ENCODE data around the gene MGST2.
"Not testable (repeated sequence)": the region's sequence is repeated elsewhere in the genome, so short reads cannot be mapped to it uniquely, and the experiment has no call there.

The MGST2 gene

DNA sequence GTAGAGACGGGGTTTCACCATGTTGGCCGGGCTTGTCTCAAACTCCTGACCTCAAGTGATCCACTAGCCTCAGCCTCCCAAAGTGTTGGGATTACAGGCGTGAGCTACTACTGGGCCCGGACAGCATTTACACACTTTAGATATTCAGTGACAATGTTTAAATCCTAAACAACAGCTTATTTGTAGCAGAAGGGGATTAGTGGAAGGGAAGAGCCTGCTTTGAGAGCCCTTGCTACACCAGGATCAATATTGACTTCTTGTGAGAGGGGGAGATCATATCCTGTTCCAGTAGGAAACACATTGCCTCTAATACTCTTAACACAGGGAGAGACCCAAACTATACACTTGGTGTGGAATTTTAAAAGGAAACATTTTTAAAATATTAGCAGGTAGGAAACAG lies 7.1 kb downstream of the MGST2 start:
- no peak for DNase-seq

DNA sequence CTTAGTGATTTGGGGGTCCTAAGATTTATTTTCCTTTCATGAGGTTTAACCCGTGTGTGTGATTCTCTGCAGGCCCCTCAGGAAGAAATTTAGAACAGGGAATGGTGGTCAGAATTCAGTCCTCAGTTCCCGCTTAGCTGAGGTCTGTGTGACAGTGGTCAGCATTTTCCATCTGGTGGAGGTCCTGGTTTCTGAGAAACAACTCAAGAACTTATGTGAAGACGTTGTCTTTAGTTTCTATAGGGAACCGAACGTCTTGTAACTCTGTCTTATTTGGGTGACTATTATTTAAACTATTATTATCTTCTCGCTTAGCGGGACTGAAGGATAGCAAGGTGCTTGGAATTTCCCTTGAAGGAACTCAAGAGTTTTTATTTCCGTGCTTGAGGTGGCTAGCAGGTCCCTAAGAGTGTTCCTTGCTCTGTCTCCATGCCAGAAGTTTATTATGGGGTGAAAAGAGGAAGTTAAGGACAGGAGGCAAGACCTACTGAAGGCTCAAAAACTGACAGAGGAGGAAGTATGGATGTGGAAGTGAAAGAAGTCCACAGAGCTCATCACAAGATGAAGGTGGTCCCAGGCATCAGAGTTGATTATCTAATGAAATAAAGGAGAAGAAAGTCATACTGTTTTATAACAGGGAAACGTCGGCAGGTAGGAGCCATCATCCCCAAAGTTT lies 9.4 kb downstream of the MGST2 start:
- no peak for DNase-seq

DNA sequence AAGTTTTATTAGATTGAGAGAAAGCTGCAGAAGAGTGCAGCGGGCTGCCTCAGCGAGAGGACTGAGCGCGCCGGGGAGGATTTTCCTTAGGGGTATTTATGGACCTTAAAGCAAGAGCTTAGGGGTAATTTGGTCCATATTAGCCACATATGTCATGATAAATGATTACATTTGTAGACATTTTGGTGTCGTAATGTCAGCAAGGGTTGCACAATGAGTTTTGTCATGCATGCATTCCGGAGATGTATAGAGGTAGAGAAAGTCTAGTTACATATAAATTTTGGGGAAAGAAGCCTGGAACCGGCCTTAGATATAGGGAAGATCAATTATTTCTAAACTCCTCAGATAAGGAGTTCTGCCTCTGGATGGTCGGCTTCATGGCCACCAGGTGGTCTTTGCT lies 10.0 kb downstream of the MGST2 start:
- no peak for DNase-seq

DNA sequence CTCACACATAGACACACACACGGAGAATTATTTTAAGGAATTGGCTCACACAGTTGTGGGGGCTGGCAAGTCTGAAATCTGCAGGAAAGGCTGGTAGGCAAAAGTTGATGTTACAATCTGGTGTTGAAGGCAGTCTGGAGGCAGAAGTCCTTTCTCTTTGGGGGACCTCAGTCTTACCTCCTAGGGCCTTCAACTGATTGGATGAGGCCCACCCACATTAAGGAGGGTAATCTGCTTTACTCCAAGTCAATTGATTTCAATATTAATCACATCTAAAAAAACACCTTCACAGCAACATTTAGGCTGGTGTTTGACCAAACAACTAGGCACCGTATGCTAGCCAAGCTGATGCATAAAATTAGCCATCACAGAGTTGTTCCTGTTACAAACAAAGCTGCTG lies 10.7 kb downstream of the MGST2 start:
- no peak for DNase-seq

DNA sequence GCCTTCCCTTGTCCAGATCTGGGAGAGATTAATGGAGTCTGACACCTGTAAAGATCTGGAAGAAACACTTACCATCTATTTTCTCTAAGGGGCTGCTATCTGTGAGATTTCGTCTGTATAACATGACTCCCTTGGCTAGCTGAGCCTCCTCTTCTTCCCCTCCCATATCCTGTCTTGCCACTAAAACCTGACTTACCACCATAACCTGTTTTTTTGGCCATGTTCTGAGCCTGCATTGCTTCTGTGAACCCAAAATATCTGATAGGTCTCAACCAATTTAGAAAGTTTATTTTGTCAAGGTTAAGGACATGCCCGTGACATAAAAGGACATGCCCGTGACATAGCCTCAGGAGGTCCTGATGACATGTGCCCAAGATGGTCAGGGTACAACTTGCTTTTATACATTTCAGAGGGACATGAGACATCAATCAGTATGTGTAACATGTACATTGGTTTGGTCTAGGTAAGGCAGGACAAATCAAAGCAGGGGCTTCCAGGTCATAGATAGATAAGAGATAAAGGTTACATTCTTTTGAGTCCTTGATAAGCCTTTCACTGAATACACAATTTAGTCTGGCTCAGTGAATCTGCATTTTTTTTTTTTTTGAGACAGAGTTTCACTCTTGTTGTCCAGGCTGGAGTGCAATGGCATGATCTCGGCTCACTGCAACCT lies 11.4 kb downstream of the MGST2 start:
- DNase-seq: no peak

DNA sequence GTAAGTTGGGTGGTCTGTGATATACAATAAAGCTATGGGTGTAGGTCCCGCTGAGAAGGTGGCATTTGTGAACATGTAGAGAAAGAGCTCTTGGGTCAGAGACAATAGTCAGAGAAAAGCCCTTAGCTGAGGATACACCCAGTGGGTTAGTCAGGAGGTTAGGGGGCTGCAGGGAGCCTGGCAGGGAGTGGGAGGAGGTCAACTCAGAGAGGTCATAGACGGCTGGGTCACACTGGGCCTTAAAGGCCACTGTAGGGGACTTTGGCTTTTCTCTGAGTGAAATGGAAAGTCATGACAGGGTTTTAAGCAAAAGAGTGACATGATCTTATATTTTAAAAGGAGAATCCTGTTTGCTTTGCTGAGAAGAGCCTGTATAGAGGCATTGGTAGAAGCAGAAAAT lies 16.7 kb downstream of the MGST2 start:
- DNase-seq: no peak

DNA sequence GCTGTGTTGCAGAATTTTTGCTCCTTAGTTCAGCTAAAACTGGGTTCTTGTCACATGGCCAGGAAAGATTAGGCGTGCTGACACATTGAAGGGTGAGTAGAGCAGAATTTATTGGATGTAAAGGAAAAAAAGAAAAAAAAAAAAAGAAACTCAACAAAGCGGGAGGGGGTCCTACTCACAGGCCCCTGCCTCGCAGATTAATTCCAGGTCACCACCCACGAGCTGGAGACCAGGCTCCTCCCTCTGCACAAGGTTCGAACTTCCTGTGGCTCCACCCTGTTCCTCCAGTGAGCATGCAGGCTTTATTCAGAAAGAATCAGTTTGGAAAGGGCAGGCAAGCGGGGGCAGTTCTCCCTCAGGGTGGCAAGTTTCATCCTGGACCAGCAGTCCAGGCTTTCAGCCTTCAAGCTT lies 17.1 kb downstream of the MGST2 start:
- no peak for DNase-seq

DNA sequence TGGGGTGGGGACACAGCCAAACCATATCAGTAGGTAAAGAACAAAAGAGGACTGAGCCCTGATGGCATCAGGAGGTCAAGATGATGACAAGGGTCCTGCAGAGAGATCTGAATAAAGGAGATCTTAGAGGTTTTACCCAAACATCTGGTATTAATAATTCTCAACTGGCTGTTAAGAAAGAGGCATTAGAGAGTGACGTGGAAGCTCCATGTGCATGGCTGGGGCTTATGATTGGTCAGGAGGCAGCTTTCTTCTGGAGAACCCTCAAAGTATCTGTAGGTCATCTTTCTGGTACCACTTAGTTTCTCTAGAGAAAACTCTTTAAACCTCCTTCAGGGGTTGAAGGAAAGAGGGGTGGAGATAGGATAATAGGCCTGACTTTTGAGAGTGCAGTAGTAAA lies 18.7 kb downstream of the MGST2 start:
- no peak for DNase-seq

DNA sequence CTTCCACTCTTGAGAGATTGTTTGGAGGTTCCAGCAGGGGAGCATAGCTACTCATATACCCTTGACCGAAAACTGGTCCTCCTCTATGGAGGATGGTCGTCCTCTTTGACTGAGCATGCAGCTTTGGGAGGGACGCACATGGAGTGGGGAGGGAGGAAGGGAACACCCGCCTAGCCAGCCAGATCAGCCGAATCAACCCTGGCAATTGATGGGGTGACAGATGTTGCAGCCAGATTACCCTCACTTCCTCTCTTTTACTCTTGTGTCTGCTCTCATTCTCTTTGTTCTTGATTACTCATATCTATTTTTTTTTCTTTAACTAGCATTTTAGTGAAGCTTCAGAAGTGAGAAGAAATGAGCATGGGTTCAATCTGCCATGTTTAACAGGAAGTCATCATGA lies 19.6 kb downstream of the MGST2 start:
- DNase-seq: no peak

DNA sequence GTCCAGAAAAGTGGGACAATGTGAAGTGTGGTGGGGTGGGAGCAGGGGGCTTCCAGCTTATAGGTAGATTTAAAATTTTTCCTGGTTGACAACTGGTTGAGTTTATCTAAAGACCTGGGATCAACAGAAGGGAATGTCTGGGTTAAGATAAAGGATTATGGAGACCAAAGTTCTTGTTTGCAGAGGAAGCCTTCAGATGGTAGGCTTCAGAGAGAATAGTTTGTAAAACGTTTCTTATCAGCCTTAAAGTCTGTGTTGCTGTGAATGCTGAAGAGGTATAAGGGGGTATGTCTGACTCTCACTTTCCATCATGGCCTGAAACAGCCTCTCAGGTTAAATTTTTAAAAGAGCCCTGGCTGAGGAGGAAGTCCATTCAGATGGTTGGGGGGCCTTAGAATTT lies 20.5 kb downstream of the MGST2 start:
- DNase-seq: no peak

DNA sequence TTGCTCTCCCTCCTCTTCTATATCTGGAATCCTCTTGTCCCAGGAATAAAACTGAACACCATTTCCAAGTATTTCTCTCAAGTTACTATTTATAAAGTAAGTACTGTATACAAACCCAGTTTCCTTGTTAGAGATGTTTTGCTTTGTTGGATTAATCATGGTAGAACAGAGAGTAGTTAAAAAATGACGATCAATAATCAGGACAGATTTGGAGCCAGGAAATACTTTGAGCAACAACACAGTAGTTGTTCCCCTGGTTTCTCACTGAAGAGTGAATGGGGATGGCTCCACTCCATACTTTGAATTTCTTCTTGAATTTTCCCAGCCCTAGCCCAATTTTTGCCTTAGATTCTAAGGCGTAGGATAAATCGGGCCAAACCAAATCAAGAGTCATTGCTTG lies 21.4 kb downstream of the MGST2 start:
- DNase-seq: no peak

DNA sequence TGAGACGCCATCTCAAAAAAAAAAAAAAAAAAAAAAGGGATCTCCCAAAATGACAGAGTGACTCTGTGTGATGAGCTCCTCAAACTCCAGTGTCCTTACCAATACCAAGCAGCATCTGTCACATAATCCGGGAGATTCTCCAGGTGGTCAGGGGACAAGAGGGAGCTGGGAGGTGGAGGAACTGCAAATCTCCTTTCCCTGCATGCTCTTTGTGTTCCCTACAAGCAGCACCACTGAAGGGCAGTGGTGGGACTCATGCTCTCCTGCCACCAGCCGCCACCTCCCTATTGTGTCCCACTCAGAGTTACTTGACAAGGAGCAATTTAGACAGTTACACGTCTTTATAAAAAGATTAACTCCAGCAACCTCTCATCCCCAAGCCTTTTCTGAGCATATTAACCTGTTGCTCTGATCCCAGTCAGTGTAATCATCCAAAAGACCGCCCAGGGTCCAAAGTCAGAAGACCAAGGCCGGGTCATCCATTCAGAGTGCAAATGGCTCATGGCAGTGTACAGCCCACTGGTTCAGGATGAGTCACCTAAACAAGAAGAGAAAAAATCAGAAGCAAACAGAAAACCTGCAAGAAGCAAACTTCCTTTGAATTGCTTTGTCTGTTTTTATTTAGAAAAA lies 23.6 kb downstream of the MGST2 start:
- no peak for DNase-seq

DNA sequence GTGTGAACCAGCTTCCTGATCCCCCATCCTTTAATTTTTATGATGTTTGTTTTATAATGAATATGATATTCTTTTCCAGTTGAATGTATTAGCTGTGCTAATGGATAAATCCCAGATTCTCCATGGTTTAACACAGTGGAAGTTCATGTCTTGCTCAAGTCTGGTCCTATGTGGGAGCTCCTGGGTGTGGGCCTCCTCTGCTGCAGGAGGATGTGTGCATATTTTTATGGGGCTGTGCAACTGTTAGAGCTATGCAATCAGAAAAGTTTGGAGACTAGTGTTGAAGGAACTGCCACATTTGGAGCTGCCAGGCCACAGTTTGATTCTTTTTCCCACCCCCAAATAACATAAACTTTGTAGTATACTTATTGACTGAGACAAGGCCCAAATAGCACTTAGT lies 24.8 kb downstream of the MGST2 start:
- no peak for DNase-seq

DNA sequence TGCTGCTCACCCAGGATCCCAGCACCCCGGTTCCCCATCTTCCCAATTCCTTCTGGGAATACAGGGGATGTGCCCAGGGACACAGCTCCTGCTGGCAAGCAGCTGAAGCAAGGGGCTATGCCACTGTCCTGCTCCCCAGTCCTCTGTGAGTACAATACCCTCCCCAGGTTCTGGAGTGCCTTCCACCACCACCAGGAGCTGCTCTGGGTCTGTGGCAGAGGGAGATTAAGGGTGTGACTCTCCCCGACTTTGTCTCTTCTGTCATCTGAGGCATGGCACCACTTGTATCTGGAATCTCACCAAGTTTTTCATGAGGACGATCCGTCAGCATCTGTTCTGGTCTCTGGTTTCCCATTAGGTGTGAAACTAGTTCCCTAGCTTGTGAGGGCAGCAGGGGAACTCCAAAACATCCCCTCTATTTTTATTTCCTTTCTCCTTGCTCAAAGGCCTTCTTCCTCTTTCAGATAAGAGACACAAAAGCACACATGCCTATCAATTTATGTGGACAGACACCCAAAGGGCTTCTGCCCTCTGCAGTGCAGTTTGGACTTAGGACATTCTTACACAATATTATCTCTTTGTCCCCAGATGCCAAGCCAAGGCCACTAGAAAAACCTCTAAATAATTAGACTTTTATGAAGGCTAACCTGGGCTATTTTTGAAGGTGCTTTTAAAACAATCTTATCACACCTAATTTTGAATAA lies 26.8 kb downstream of the MGST2 start:
- DNase-seq: no peak

DNA sequence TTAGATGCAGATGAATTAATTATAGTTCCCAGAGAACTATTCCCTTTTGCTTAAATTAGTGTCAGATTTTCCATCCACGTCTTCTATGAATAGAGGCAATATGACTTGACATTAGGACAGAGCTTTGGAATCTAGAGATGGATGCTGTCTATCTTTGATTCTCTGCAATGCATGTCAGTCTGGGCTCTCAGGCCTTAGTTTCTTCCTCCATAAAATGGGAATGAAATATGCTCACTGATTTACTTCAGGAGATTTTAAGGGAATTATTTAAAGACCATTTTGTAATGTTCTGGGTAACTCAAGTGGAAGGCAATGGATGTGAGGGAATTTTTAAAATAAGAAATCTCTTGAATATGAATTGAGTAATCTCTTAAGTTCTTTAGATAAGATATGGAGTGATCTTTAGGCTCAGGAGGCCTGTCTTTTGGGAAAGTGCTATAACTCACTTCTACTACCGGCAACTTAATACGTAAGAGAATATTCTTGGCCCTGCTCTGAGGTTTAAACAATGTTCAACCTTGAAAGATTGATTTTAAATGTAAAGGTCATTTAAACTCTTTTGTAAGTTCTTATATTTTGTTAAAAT lies 29.0 kb downstream of the MGST2 start:
- DNase-seq: no peak

DNA sequence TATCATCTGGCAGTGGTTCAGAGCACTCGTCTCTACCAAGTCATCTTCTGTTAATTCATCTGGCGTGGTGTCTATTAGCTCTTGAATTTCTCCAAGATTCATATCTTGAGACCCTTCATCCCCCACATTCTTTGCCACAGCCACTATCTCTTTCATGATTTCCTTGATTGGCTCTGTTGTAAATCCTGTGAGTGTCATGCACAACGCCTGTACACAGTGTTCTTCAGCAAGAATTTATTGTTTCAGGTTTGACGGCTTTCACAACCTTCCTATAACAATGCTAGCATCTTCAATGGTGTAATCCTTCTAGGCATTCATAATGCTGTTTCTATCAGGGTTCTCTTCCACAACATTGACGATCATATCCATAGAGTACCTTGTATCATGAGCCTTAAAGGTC lies 30.9 kb downstream of the MGST2 start:
- no peak for DNase-seq

DNA sequence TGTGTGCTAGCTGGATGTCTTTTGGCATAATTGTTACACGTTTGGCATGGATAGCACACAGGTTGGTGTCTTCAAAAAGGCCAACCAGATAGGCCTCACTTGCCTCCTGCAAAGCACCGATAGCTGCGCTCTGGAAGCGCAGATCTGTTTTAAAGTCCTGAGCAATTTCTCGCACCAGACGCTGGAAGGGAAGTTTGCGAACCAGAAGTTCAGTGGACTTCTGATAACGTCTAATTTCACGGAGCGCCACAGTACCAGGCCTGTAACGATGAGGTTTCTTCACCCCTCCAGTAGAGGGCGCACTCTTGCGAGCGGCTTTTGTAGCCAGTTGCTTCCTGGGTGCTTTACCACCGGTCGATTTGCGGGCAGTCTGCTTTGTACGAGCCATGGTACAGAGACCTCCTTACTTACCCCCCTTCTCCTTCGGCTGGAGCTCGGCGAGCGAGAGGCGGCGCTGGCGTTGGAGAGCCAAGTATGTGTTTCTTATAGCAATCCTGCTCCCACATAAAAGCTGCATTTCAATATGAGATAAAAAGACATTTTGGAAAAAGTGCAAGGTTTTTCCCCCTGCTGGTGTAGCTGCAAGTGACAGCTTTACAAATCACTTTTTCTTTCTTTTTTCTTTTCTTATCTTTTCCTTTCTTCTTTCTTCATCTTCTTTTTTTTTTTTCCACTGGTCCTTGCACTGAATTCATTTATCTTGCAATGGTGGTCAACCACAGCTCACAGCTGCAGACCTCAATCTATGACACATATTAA lies 32.7 kb downstream of the MGST2 start:
- not testable (repeated sequence) for DNase-seq

DNA sequence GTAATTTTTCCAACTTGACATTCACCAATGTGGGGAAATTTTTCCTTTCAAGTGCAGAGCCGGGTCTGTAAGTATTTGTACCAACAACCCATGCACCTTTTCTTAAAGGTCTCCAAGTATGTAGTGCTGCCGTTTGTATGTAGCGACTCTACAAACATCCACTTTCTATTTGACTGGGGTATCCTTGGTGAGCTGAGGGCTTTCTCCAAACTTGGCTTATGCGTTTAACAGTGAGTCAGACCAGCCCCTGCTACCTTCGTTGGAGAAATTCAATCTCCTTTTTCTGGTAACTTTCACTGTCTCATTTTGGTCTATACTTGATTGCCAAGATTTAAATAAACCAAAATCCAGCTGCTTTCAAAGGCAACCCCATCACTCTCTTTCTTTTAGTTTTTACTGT lies 34.9 kb downstream of the MGST2 start:
- no peak for DNase-seq

DNA sequence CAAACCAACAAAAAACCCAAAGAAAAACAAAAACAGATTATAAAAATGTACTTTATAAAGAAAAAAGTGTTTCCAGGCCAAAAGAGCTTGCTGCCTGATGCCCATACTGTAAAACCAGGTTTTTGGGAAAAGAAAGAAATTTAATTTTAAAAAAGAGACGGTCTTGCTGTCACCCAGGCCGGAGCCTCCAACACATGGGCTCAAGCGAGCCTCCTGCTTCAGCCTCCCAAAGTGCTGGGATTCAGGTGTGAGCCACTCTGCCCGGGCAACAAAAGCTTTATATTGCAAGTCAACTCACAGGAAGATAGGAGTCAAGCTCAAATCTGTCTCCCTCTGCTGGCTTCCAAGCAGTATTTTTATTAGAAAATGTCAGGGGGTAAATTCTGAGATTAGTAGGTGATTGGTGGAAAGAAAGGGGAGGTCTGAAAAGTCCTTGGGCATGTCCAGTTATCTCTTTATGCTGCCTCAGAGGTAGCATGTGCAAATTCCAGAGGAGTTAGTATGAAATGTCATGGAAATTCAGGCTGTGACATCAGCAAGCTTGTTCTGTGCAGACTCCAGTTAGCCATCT lies 39.4 kb downstream of the MGST2 start:
- DNase-seq: no peak

DNA sequence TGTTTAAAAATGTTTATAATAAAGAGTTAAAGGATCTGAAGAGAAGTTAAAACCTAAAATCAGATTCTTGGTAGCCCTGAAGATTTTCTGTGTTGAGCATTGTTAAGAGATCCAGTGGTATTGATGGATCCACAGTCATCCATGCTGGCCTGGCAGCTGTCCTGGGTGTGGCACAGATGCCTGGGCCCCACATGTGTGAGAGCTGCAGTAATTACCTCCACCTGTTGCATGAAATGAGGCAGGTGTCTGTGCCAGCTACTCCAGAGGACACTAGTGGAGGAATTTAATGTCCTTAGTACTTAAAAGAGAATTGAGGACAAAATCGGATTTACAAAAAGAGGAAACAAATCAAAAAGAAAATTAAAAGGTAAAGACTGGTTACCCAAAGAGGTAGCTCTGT lies 44.0 kb downstream of the MGST2 start:
- DNase-seq: no peak

DNA sequence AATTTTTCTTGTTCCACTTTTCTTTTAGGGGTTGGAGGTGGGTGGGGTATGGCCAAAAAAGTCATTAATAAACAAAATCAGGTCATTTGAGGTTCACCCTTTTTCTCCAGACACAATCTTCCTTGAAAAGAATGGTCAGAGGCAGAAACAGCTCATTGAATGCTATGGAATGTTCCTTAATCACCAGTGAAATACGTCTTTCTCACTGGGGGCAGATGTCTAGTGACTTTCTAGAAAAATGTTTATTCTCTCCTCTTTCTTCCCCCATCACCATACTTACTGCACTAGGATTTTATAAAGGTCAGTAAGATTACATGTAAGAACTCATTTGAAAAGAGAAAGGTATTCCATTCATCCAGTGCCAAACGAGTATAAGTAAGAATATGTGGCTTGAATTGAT lies 44.5 kb downstream of the MGST2 start:
- DNase-seq: no peak

DNA sequence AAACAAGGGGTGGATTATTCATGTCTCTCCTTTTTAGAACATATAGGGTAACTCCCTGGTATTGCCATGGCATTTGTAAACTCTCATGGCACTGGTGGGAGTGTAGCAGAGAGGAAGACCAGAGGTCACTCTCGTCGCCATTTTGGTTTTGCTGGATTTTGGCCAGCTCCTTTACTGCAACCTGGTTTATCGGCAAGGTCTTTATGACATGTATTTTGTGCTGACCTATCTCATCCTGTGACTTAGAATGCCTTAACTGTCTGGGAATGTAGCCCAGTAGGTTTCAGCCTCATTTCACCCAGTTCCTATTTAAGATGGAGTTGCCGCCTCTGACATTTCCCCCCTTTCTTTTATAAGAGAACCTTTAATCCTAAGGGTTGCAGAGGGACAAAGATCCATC lies 45.8 kb downstream of the MGST2 start:
- no peak for DNase-seq

All from NCI-H345 (cell line).